ENCODE measurements around the gene TBX10. TPM values are rescaled to one million over a fixed set of nuclear protein-coding genes. Genes with fewer than 3 reads are reported as not detected.

TBX10 gene
- total and polyA plus RNA-seq, 9 donors: not detected

DNA sequence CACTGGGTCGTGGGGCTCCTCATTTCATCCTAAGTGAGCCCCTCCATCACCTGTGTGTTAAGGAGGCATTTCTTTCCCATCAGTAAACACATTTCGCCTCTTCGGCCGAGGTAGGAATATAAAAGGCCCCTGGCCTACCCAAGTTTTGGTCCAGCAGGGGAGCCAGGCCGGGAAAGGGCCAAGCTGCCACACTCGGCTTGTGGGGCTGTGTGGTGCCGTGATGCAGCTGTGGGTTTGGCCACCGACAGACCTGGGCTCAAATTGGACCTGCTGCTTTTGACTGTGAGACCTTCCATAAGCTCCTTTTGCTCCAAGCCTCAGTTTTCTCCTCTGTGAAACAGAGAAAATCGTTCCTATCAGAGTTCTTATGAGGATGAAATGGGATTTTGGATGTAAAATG, 32.1 kb downstream of the TBX10 start:
- 30 to 49% (median 31%) methylated on average over 9 of the region's 9 CpGs for WGBS, 3 donors
- no peak for DNase-seq
- TF ChIP-seq, protein P1, sequence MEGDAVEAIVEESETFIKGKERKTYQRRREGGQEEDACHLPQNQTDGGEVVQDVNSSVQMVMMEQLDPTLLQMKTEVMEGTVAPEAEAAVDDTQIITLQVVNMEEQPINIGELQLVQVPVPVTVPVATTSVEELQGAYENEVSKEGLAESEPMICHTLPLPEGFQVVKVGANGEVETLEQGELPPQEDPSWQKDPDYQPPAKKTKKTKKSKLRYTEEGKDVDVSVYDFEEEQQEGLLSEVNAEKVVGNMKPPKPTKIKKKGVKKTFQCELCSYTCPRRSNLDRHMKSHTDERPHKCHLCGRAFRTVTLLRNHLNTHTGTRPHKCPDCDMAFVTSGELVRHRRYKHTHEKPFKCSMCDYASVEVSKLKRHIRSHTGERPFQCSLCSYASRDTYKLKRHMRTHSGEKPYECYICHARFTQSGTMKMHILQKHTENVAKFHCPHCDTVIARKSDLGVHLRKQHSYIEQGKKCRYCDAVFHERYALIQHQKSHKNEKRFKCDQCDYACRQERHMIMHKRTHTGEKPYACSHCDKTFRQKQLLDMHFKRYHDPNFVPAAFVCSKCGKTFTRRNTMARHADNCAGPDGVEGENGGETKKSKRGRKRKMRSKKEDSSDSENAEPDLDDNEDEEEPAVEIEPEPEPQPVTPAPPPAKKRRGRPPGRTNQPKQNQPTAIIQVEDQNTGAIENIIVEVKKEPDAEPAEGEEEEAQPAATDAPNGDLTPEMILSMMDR (IDR thresholded peaks at IDR 0.05): no peak
- TF ChIP-seq POLR2A (IDR thresholded peaks at IDR 0.05) (no peak), EP300 (IDR thresholded peaks at IDR 0.05) (no peak)
- peak overlapping the region; percentile 90 for H3K4me3 ChIP-seq
- intact Hi-C loops (cut with DNase I): no loop called here
- no peaks in the 10 kb centered on the region for H3K9me3 ChIP-seq
- H3K27me3 ChIP-seq: no peaks in the 10 kb centered on the region
- H3K36me3 ChIP-seq: no peaks in the 10 kb centered on the region
- H3K4me1 ChIP-seq (ENCODE audit: insufficient read depth): peaks cover 8% of the 10 kb centered on the region
- peak overlapping the region; percentile 54 to 67 for H3K27ac ChIP-seq

DNA sequence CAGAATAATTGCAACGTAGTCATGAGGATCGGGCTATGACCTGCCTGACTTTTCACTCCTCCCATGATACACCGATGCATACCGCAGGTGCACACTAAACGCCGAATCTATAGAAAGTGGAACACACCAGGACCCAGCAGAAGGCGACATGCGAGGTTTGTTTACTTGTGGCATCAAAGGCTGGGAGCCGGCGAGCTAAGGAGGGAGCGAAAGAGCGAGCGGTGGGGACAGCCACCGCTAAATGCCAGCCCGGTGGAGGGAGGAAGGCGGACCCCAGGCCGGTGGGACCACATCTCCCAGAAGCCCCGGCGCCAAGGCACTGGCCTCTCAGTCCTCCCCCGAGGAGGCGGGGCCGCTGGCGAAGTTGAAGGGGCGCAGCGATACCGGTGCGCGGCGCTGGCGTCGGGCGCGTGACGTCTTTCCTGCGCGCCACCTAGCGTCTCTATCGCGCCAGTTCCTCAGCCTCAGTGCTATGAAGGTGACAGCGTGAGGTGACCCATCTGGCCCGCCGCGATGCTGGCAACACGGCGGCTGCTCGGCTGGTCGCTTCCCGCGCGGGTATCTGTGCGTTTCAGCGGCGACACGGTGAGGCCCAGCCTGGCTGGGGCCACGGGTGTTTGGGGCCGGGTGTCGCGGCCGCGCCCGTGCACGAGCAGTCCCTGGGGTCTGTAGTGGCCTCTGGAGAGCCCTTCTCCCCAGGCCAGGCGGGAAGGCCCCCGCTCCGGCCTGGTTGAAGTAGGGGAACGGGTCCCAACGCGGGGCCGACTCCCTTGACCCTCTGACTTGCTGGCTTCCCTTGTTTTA, 32.9 kb downstream of the TBX10 start, which contains the start of gene NDUFV1:
NDUFV1 (plus strand) TSS at position 445 of the 804 bp plus-strand sequence; CDS start at position 514, 69 bp downstream.
- DNase-seq: peak; percentile 96 to 98 (median 97)
- Histone ChIP-seq H3K36me3 (no peaks in the 10 kb centered on the region), H3K4me1 (ENCODE audit: insufficient read depth) (peaks cover 8% of the 10 kb centered on the region), H3K4me3 (peak within 1 kb of the TSS; percentile 90), H3K9me3 (no peaks in the 10 kb centered on the region), H3K27me3 (no peaks in the 10 kb centered on the region), H3K27ac (peak within 1 kb of the TSS; percentile 54 to 67)
- intact Hi-C loops (cut with DNase I): no loop called here
- peak; percentile 51 for TF ChIP-seq POLR2A (IDR thresholded peaks at IDR 0.05)
- no peak for TF ChIP-seq EP300 (IDR thresholded peaks at IDR 0.05)
- TF ChIP-seq, protein P1 (IDR thresholded peaks at IDR 0.05): peak; percentile 55 to 94 (median 88)
- WGBS, 3 donors: 0 to 1% (median 1%) methylated on average over 29 to 69 of the region's 69 CpGs

DNA sequence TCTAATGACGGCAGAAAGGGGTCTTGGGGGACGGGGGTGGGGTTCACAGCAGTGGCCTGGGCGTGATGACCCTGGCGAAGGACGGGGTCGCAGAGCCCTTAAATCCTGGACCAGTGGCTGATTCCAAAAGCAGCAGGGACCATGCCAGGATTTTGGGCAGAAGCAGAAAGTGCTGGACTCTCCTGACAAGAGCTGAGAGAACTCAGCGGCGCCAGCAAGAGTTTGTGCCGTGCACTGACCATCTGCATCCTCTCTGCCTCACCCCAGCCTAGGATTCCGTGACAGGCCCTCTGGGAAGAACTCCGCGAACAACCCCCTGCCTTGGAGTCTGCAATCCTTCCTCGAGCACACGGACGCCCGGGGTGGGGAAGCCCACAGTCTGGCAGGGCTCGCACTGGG, 33.5 kb downstream of the TBX10 start:
- peaks cover 8% of the 10 kb centered on the region for H3K4me1 ChIP-seq (ENCODE audit: insufficient read depth)
- 24 to 30% (median 26%) methylated on average over 11 to 17 of the region's 17 CpGs for WGBS, 3 donors
- peak overlapping the region in 1 of 2 donors; percentile 67 for H3K27ac ChIP-seq
- H3K36me3 ChIP-seq: no peaks in the 10 kb centered on the region
- H3K4me3 ChIP-seq: peak overlapping the region; percentile 90
- intact Hi-C loops (cut with DNase I): no loop called here
- H3K9me3 ChIP-seq: no peaks in the 10 kb centered on the region
- H3K27me3 ChIP-seq: no peaks in the 10 kb centered on the region
- TF ChIP-seq, protein P1 (IDR thresholded peaks at IDR 0.05): no peak
- no peak for TF ChIP-seq EP300 (IDR thresholded peaks at IDR 0.05)
- no peak for TF ChIP-seq POLR2A (IDR thresholded peaks at IDR 0.05)
- peak in 3 of 5 donors; percentile 44 to 56 (median 48) for DNase-seq

DNA sequence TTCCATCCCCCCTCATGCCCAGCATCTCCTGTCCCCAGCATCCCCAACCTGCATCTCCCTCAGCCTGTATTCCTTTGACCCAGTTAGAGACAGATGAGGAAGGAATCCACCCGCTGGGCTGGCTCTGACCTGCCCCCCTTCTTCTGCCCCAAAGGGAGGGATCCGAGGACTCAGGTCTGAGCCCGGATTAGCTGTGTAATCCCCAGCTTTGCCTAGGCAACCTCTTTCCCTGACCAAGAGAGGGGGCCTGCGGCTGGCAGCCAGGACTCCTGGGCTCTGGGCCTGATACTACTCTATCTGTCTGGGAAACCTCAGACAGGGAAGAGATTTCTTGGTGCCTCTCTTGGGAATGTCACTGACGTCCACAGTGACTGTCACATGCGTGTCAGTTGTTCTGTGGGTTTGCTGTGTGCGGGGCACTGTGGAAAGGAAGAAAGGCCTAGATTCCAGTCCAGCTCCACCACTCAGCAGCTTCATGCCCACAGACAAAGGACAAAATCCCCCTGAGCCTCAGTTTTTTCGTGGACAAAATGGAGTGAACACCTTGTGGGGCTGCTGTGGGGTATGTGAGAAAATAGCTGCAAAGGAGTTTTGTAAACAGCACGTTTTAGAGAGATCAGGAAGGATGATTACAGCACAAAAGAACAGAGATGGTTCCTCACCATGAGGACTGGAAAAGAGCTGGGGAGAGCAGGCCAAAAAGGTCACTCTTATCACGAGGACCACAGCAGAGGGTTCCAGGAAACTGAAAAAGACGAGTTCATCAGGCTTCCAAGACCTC, 34.1 kb downstream of the TBX10 start:
- Histone ChIP-seq H3K4me3 (no peak overlapping the region), H3K36me3 (no peaks in the 10 kb centered on the region), H3K4me1 (ENCODE audit: insufficient read depth) (peaks cover 8% of the 10 kb centered on the region), H3K9me3 (no peaks in the 10 kb centered on the region), H3K27ac (no peak overlapping the region), H3K27me3 (no peaks in the 10 kb centered on the region)
- no peak for DNase-seq
- TF ChIP-seq POLR2A (IDR thresholded peaks at IDR 0.05) (no peak), EP300 (IDR thresholded peaks at IDR 0.05) (no peak)
- TF ChIP-seq, protein P1 (IDR thresholded peaks at IDR 0.05): no peak
- intact Hi-C loops (cut with DNase I): no loop called here
- 64 to 71% (median 69%) methylated on average over 11 of the region's 11 CpGs for WGBS, 3 donors
